ENCODE results near the gene FAM110A. TPM values are rescaled to one million over a fixed set of nuclear protein-coding genes. Genes with fewer than 3 reads are reported as not detected.

The FAM110A gene
- total and polyA plus RNA-seq, 2 of the 8 experiments (the other 6 are each of a cell fraction or from before 2014, with no cell fraction given): 10.1 to 10.9 TPM

DNA sequence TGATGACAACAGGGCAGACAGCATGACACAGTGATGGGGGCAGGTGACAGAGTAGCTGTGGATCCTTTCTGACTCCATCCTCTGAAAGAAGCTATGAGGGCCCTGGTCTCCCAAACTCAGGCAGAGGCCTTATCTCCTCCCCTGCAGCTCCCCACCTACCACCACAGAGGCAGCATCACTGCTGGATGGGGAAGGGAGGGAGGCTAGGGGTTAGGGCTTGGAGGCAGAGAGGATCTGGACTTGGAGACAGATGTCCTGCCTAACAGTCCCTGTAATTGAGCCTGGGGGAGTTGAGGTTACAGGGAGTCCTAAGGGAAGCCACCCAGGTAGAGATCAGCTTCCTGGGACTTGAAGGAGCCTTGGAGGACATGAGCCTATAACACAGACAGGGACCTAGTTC lies 37.9 kb downstream of the FAM110A start:
- H3K9ac ChIP-seq (replicated peaks in 1 of 4; ENCODE audit: extremely low read depth in 1 of 4, low read depth in 3 of 4, low read length in 3 of 4): no peak overlapping the region
- no peak overlapping the region for H2BK20ac ChIP-seq (ENCODE audit: low read length)
- no peak overlapping the region for H3K4me2 ChIP-seq (ENCODE audit: insufficient read depth in 1 of 2, low read depth in 2 of 2, low read length in 2 of 2)
- H3K56ac ChIP-seq (replicated peaks; ENCODE audit: insufficient read length, low read depth, low read length): no peak overlapping the region
- no peaks in the 10 kb centered on the region for H3K79me2 ChIP-seq (ENCODE audit: control insufficient read depth in 1 of 2, insufficient read depth in 2 of 2, low read length in 2 of 2)
- no peaks in the 10 kb centered on the region for H3K23me2 ChIP-seq (ENCODE audit: low read depth, low read length)
- no peak overlapping the region for H3K14ac ChIP-seq (ENCODE audit: insufficient read length)
- no peaks in the 10 kb centered on the region for H3K36me3 ChIP-seq (ENCODE audit: control insufficient read depth in 2 of 4, insufficient read depth in 4 of 4, low read length in 3 of 4)
- POLR2A ChIA-PET (ENCODE audit: partially characterized antibody): no interaction called here
- no peaks in the 10 kb centered on the region for H3K9me3 ChIP-seq (ENCODE audit: insufficient read depth in 2 of 2, low read depth in 1 of 2, low read length in 1 of 2)
- H4K20me1 ChIP-seq (replicated peaks in 1 of 2; ENCODE audit: control insufficient read depth in 1 of 2, insufficient read depth in 2 of 2, low read length in 2 of 2): no peaks in the 10 kb centered on the region
- DNase-seq (ENCODE audit: low read depth in 1 of 2, low spot score in 2 of 2) (no peak), FAIRE-seq (no peak)
- H3K18ac ChIP-seq (ENCODE audit: extremely low read depth, low read length): no peak overlapping the region
- TF ChIP-seq, protein P1, sequence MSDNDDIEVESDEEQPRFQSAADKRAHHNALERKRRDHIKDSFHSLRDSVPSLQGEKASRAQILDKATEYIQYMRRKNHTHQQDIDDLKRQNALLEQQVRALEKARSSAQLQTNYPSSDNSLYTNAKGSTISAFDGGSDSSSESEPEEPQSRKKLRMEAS (IDR thresholded peaks at IDR 0.05): no peak
- TF ChIP-seq CHD1 (IDR thresholded peaks at IDR 0.05; ENCODE audit: low read depth, low read length) (no peak), TBP (IDR thresholded peaks at IDR 0.05; ENCODE audit: low read depth, low read length) (no peak), YY1 (IDR thresholded peaks at IDR 0.05; ENCODE audit: low read depth, low read length) (no peak), CHD2 (IDR thresholded peaks at IDR 0.05; ENCODE audit: low read length) (no peak), HDAC6 (IDR thresholded peaks at IDR 0.05; ENCODE audit: low read depth, low read length) (no peak)
- no peak overlapping the region for H4K5ac ChIP-seq (ENCODE audit: insufficient read length, low read depth, low read length)
- H3K4ac ChIP-seq (replicated peaks; ENCODE audit: insufficient read length, low read depth, low read length): no peak overlapping the region
- H2BK5ac ChIP-seq (ENCODE audit: low read depth, low read length): no peak overlapping the region
- peak overlapping the region; percentile 60; the same call in 1 of the 2 replicates for H2BK12ac ChIP-seq (ENCODE audit: low read depth, low read length)
- CTCF ChIA-PET (ENCODE audit: partially characterized antibody): interaction anchor here (0.8 to 9.2 kb wide), 17 partner anchors 8 to 91 kb away, joined by 3 to 95 read pairs (median 6); no protein-coding TSS in a partner anchor
- H3K79me1 ChIP-seq (ENCODE audit: low read depth, low read length): no peaks in the 10 kb centered on the region
- no peak overlapping the region for H2BK15ac ChIP-seq (ENCODE audit: low read length)
- peaks cover 0 to 4% (median 0%) of the 10 kb centered on the region in 4 experiments; a peak in 3 of 7 replicates for H3K4me1 ChIP-seq (replicated peaks in 1 of 4; ENCODE audit: control insufficient read depth in 3 of 4, insufficient read depth in 4 of 4, low read length in 3 of 4)
- no peak overlapping the region for H2BK120ac ChIP-seq (replicated peaks; ENCODE audit: low read depth, low read length)
- no peak overlapping the region for H4K8ac ChIP-seq (ENCODE audit: extremely low read depth, insufficient read depth, low read length)
- no peak overlapping the region for H3K27ac ChIP-seq (ENCODE audit: low read depth, low read length)
- no peak overlapping the region for H4K91ac ChIP-seq (replicated peaks; ENCODE audit: insufficient read length, low read length)
- H3K27me3 ChIP-seq (replicated peaks in 1 of 4; ENCODE audit: control insufficient read depth in 3 of 4, extremely low read depth in 1 of 4, insufficient read depth in 3 of 4, low read length in 3 of 4): no peaks in the 10 kb centered on the region; a peak in 2 of 7 replicates
- H3K23ac ChIP-seq (ENCODE audit: insufficient read length): no peak overlapping the region
- no peak overlapping the region for H2AK5ac ChIP-seq (ENCODE audit: low read depth, low read length)
- H3K4me3 ChIP-seq (ENCODE audit: extremely low read depth in 1 of 4, insufficient read depth in 2 of 4, low read depth in 3 of 4, low read length in 4 of 4): no peak overlapping the region
- H2AFZ ChIP-seq (ENCODE audit: low read length): no peak overlapping the region
